ENCODE results near the gene REV1. TPM values are rescaled to one million over a fixed set of nuclear protein-coding genes. Genes with fewer than 3 reads are reported as not detected.

The REV1 gene
- total RNA-seq, 1 experiment from 2014 or later: 34.3 TPM

- Histone ChIP-seq H3K9me2 (ENCODE audit: insufficient read depth) (no peaks in the 10 kb centered on the region), H3K4me2 (ENCODE audit: low read length) (no peak overlapping the region), H3K79me2 (ENCODE audit: insufficient read depth, low read length) (peaks cover 13% of the 10 kb centered on the region), H3K36me3 (ENCODE audit: control insufficient read depth in 1 of 2, insufficient read depth in 2 of 2, low read length in 2 of 2) (peaks cover 18 to 22% of the 10 kb centered on the region in 2 experiments), H3K9ac (ENCODE audit: low read length) (no peak overlapping the region), H3K4me3 (replicated peaks in 1 of 2; ENCODE audit: low read depth in 1 of 2, low read length in 2 of 2) (no peak overlapping the region), H4K20me1 (ENCODE audit: insufficient read depth) (no peaks in the 10 kb centered on the region; the same call in 1 of the 2 replicates), H3K27ac (ENCODE audit: low read depth, low read length) (no peak overlapping the region), H2AFZ (ENCODE audit: low read depth, low read length, poor library complexity, severe bottlenecking) (no peak overlapping the region), H3K27me3 (ENCODE audit: insufficient read depth, low read length) (no peaks in the 10 kb centered on the region), H3K9me3 (ENCODE audit: control insufficient read depth in 1 of 2, insufficient read depth in 1 of 2, low read depth in 1 of 2, low read length in 2 of 2) (no peaks in the 10 kb centered on the region), H3K4me1 (ENCODE audit: control insufficient read depth in 1 of 2, insufficient read depth in 2 of 2, low read length in 2 of 2) (no peaks in the 10 kb centered on the region)
- ATAC-seq (no peak), DNase-seq (ENCODE audit: low read depth, low spot score) (no peak)
- POLR2A ChIA-PET: no interaction called here
- RAD21 ChIA-PET (ENCODE audit: low non-redundant PET in 1 of 2, low total read pairs in 2 of 2, uncharacterized antibody in 2 of 2, unreplicated experiment in 2 of 2): no interaction called here
- intact Hi-C loops (cut with micrococcal nuclease): no loop called here
- CTCF ChIA-PET: no interaction called here
- TF ChIP-seq ZFX (IDR thresholded peaks at IDR 0.05) (no peak), CBX3 (IDR thresholded peaks at IDR 0.05; ENCODE audit: low read depth) (no peak), RAD21 (IDR thresholded peaks at IDR 0.05; ENCODE audit: low read depth) (no peak), YY1 (IDR thresholded peaks at IDR 0.05; ENCODE audit: extremely low read depth, insufficient replicate concordance, low read depth, low read length) (no peak)
- BruUV-seq (replicated peaks): no TSS peak
Measured at GRCh38 chr2:99425022-99425421, 64.8 kb downstream of the REV1 start.

- RAD21 ChIA-PET (ENCODE audit: low non-redundant PET in 1 of 2, low total read pairs in 2 of 2, uncharacterized antibody in 2 of 2, unreplicated experiment in 2 of 2): no interaction called here
- Histone ChIP-seq H3K4me2 (ENCODE audit: low read length) (no peak overlapping the region), H3K79me2 (ENCODE audit: insufficient read depth, low read length) (peaks cover 10% of the 10 kb centered on the region), H3K4me3 (replicated peaks in 1 of 2; ENCODE audit: low read depth in 1 of 2, low read length in 2 of 2) (no peak overlapping the region), H3K27ac (ENCODE audit: low read depth, low read length) (no peak overlapping the region), H3K9me3 (ENCODE audit: control insufficient read depth in 1 of 2, insufficient read depth in 1 of 2, low read depth in 1 of 2, low read length in 2 of 2) (no peaks in the 10 kb centered on the region), H3K9ac (ENCODE audit: low read length) (no peak overlapping the region), H3K27me3 (ENCODE audit: insufficient read depth, low read length) (no peaks in the 10 kb centered on the region), H3K4me1 (ENCODE audit: control insufficient read depth in 1 of 2, insufficient read depth in 2 of 2, low read length in 2 of 2) (no peaks in the 10 kb centered on the region), H3K36me3 (ENCODE audit: control insufficient read depth in 1 of 2, insufficient read depth in 2 of 2, low read length in 2 of 2) (peaks cover 14 to 25% of the 10 kb centered on the region in 2 experiments), H2AFZ (ENCODE audit: low read depth, low read length, poor library complexity, severe bottlenecking) (no peak overlapping the region), H4K20me1 (ENCODE audit: insufficient read depth) (no peaks in the 10 kb centered on the region; the same call in 1 of the 2 replicates), H3K9me2 (ENCODE audit: insufficient read depth) (no peaks in the 10 kb centered on the region)
- intact Hi-C loops (cut with micrococcal nuclease): no loop called here
- ATAC-seq (no peak), DNase-seq (ENCODE audit: low read depth, low spot score) (no peak)
- POLR2A ChIA-PET: no interaction called here
- BruUV-seq (replicated peaks): no TSS peak
- TF ChIP-seq ATF3 (IDR thresholded peaks at IDR 0.05): no peak
- TF ChIP-seq ZNF274 (IDR thresholded peaks at IDR 0.05; ENCODE audit: low read depth, low read length): no peak
- no peak for TF ChIP-seq POLR2AphosphoS5 (IDR thresholded peaks at IDR 0.05; ENCODE audit: low read depth, low read length)
- no peak for TF ChIP-seq EZH2phosphoT487 (IDR thresholded peaks at IDR 0.05; ENCODE audit: borderline replicate concordance)
- no peak for TF ChIP-seq CBX3 (IDR thresholded peaks at IDR 0.05; ENCODE audit: low read depth)
- TF ChIP-seq SP1 (IDR thresholded peaks at IDR 0.05; ENCODE audit: low read depth): no peak
- no peak for TF ChIP-seq YY1 (IDR thresholded peaks at IDR 0.05; ENCODE audit: extremely low read depth, insufficient replicate concordance, low read depth, low read length)
- no peak for TF ChIP-seq SIN3A (IDR thresholded peaks at IDR 0.05; ENCODE audit: low read depth)
- no peak for TF ChIP-seq ZFX (IDR thresholded peaks at IDR 0.05)
- no peak for TF ChIP-seq EZH2 (IDR thresholded peaks at IDR 0.05)
- TF ChIP-seq JUND (IDR thresholded peaks at IDR 0.05): no peak
- TF ChIP-seq RAD21 (IDR thresholded peaks at IDR 0.05; ENCODE audit: low read depth): no peak
- no peak for TF ChIP-seq FOSL1 (IDR thresholded peaks at IDR 0.05; ENCODE audit: low read depth)
- TF ChIP-seq ZBTB33 (IDR thresholded peaks at IDR 0.05; ENCODE audit: extremely low read depth, insufficient replicate concordance, low read length): no peak
- no peak for TF ChIP-seq ELF1 (IDR thresholded peaks at IDR 0.05; ENCODE audit: borderline replicate concordance, low read depth)
- TF ChIP-seq TCF7L2 (IDR thresholded peaks at IDR 0.05; ENCODE audit: borderline replicate concordance, extremely low read depth, insufficient read depth, insufficient read length): no peak
- no peak for TF ChIP-seq SRF (IDR thresholded peaks at IDR 0.05; ENCODE audit: low read depth)
- no peak for TF ChIP-seq MAX (IDR thresholded peaks at IDR 0.05)
- CTCF ChIA-PET: no interaction called here
Measured at GRCh38 chr2:99424371-99424770, 65.4 kb downstream of the REV1 start.
